Stimulated activated CD4-positive, alpha-beta T cell treated with anti-CD3 and anti-CD28 coated beads, Interleukin-4, amount 100 ng/mL, for 48 hours (primary cell): ENCODE results near the gene SEC14L1.
"Not testable (repeated sequence)": the region's sequence is repeated elsewhere in the genome, so short reads cannot be mapped to it uniquely, and the experiment has no call there.

Source experiments
- DNase-seq, 2 donors: peaks; one replicate each; pipeline ENCODE4 v3.0.0-alpha.2; 2020; ENCODE audit warnings: low read depth in 2 of 2

The SEC14L1 gene

GRCh38 chr17:77141846-77142449, 1.2 kb downstream of the SEC14L1 start:
- DNase-seq, result no peak

GRCh38 chr17:77142689-77143088, 1.9 kb downstream of the SEC14L1 start:
- DNase-seq, result no peak

- no peak for DNase-seq
Measured at GRCh38 chr17:77143306-77143705, 2.5 kb downstream of the SEC14L1 start.

GRCh38 chr17:77144227-77144626, 3.5 kb downstream of the SEC14L1 start:
- no peak for DNase-seq

- no peak for DNase-seq
Measured at GRCh38 chr17:77145224-77145611, 4.4 kb downstream of the SEC14L1 start.

GRCh38 chr17:77145612-77146245, 5.0 kb downstream of the SEC14L1 start:
- no peak for DNase-seq

- no peak for DNase-seq
Measured at GRCh38 chr17:77146246-77146632, 5.5 kb downstream of the SEC14L1 start.

- DNase-seq, result no peak
Measured at GRCh38 chr17:77146882-77147281, 6.1 kb downstream of the SEC14L1 start.

- no peak for DNase-seq
Measured at GRCh38 chr17:77147357-77147801, 6.6 kb downstream of the SEC14L1 start.

- DNase-seq, result no peak
Measured at GRCh38 chr17:77148077-77148939, 7.5 kb downstream of the SEC14L1 start.

GRCh38 chr17:77148940-77149510, 8.3 kb downstream of the SEC14L1 start:
- DNase-seq, result no peak

- no peak for DNase-seq
Measured at GRCh38 chr17:77150196-77150595, 9.4 kb downstream of the SEC14L1 start.

- no peak for DNase-seq
Measured at GRCh38 chr17:77151186-77151585, 10.4 kb downstream of the SEC14L1 start.

GRCh38 chr17:77152056-77152455, 11.3 kb downstream of the SEC14L1 start:
- not testable (repeated sequence) for DNase-seq

- DNase-seq, result no peak
Measured at GRCh38 chr17:77153472-77153871, 12.7 kb downstream of the SEC14L1 start.

- no peak for DNase-seq
Measured at GRCh38 chr17:77153999-77154586, 13.3 kb downstream of the SEC14L1 start.

GRCh38 chr17:77155125-77155524, 14.4 kb downstream of the SEC14L1 start:
- no peak for DNase-seq

- DNase-seq, result not testable (repeated sequence)
Measured at GRCh38 chr17:77157766-77158165, 17.0 kb downstream of the SEC14L1 start.

GRCh38 chr17:77160091-77160874, 19.5 kb downstream of the SEC14L1 start:
- DNase-seq, result no peak

GRCh38 chr17:77160875-77161530, 20.2 kb downstream of the SEC14L1 start:
- no peak for DNase-seq

GRCh38 chr17:77161953-77162352, 21.2 kb downstream of the SEC14L1 start:
- no peak for DNase-seq
